ENCODE measurements around the gene MED27.

Gene MED27

GRCh38 chr9:131872702-131873101 lies 207.0 kb downstream of the MED27 start:
- no peak overlapping the region for H2AFZ ChIP-seq (ENCODE audit: low read length)
- peaks cover 8% of the 10 kb centered on the region for H3K4me1 ChIP-seq (ENCODE audit: insufficient read depth, low read length, poor library complexity, severe bottlenecking)
- H3K36me3 ChIP-seq (ENCODE audit: insufficient read depth, low read length), result no peaks in the 10 kb centered on the region
- H4K20me1 ChIP-seq (ENCODE audit: insufficient read depth, low read length, poor library complexity, severe bottlenecking), result no peaks in the 10 kb centered on the region
- no peaks in the 10 kb centered on the region for H3K9me2 ChIP-seq (replicated peaks; ENCODE audit: low read depth, low read length)
- no peak overlapping the region for H3K9ac ChIP-seq (ENCODE audit: low read depth, low read length, poor library complexity, severe bottlenecking)
- H3K79me2 ChIP-seq (ENCODE audit: insufficient read depth, low read length), result no peaks in the 10 kb centered on the region
- H3F3A ChIP-seq (ENCODE audit: low read depth), result no peaks in the 10 kb centered on the region
- H3K4me2 ChIP-seq (ENCODE audit: low read depth, low read length, poor library complexity, severe bottlenecking), result no peak overlapping the region
- no peaks in the 10 kb centered on the region for H3K9me3 ChIP-seq (ENCODE audit: insufficient read depth, low read depth, low read length)
- H3K4me3 ChIP-seq (ENCODE audit: low read length, poor library complexity, severe bottlenecking), result no peak overlapping the region
- H3K27me3 ChIP-seq (ENCODE audit: insufficient read depth, low read length, poor library complexity, severe bottlenecking), result no peaks in the 10 kb centered on the region
- TF ChIP-seq CTCF (conservative IDR thresholded peaks at IDR 0.05; ENCODE audit: low read length) (no peak), EZH2phosphoT487 (IDR thresholded peaks at IDR 0.05; ENCODE audit: borderline replicate concordance) (no peak)

- Histone ChIP-seq H3K36me3 (ENCODE audit: insufficient read depth, low read length) (no peaks in the 10 kb centered on the region), H3F3A (ENCODE audit: low read depth) (no peaks in the 10 kb centered on the region), H3K9ac (ENCODE audit: low read depth, low read length, poor library complexity, severe bottlenecking) (no peak overlapping the region), H3K4me1 (ENCODE audit: insufficient read depth, low read length, poor library complexity, severe bottlenecking) (peaks cover 8% of the 10 kb centered on the region), H3K27me3 (ENCODE audit: insufficient read depth, low read length, poor library complexity, severe bottlenecking) (no peaks in the 10 kb centered on the region), H3K4me3 (ENCODE audit: low read length, poor library complexity, severe bottlenecking) (no peak overlapping the region), H4K20me1 (ENCODE audit: insufficient read depth, low read length, poor library complexity, severe bottlenecking) (no peaks in the 10 kb centered on the region), H3K79me2 (ENCODE audit: insufficient read depth, low read length) (no peaks in the 10 kb centered on the region), H2AFZ (ENCODE audit: low read length) (no peak overlapping the region), H3K9me3 (ENCODE audit: insufficient read depth, low read depth, low read length) (no peaks in the 10 kb centered on the region), H3K4me2 (ENCODE audit: low read depth, low read length, poor library complexity, severe bottlenecking) (no peak overlapping the region), H3K9me2 (replicated peaks; ENCODE audit: low read depth, low read length) (no peaks in the 10 kb centered on the region)
- no peak for TF ChIP-seq EZH2phosphoT487 (IDR thresholded peaks at IDR 0.05; ENCODE audit: borderline replicate concordance)
- peak; percentile 42 for TF ChIP-seq CTCF (conservative IDR thresholded peaks at IDR 0.05; ENCODE audit: low read length)
Measured at GRCh38 chr9:131872006-131872405, 207.7 kb downstream of the MED27 start.

- H3K9ac ChIP-seq (ENCODE audit: low read depth, low read length, poor library complexity, severe bottlenecking), result no peak overlapping the region
- H2AFZ ChIP-seq (ENCODE audit: low read length), result no peak overlapping the region
- H3K4me3 ChIP-seq (ENCODE audit: low read length, poor library complexity, severe bottlenecking), result no peak overlapping the region
- no peak overlapping the region for H3K4me2 ChIP-seq (ENCODE audit: low read depth, low read length, poor library complexity, severe bottlenecking)
- no peaks in the 10 kb centered on the region for H3K36me3 ChIP-seq (ENCODE audit: insufficient read depth, low read length)
- no peak for TF ChIP-seq CTCF (conservative IDR thresholded peaks at IDR 0.05; ENCODE audit: low read length)
- no peak for TF ChIP-seq EZH2phosphoT487 (IDR thresholded peaks at IDR 0.05; ENCODE audit: borderline replicate concordance)
- no peaks in the 10 kb centered on the region for H3K4me1 ChIP-seq (ENCODE audit: insufficient read depth, low read length, poor library complexity, severe bottlenecking)
- no peaks in the 10 kb centered on the region for H3K9me2 ChIP-seq (replicated peaks; ENCODE audit: low read depth, low read length)
- H3K9me3 ChIP-seq (ENCODE audit: insufficient read depth, low read depth, low read length), result no peaks in the 10 kb centered on the region
- H4K20me1 ChIP-seq (ENCODE audit: insufficient read depth, low read length, poor library complexity, severe bottlenecking), result no peaks in the 10 kb centered on the region
- no peaks in the 10 kb centered on the region for H3K27me3 ChIP-seq (ENCODE audit: insufficient read depth, low read length, poor library complexity, severe bottlenecking)
- H3F3A ChIP-seq (ENCODE audit: low read depth), result no peaks in the 10 kb centered on the region
- H3K79me2 ChIP-seq (ENCODE audit: insufficient read depth, low read length), result no peaks in the 10 kb centered on the region
Measured at GRCh38 chr9:131870156-131870555, 209.5 kb downstream of the MED27 start.
